ENCODE results near the gene ZSCAN18.

The ZSCAN18 gene

DNA sequence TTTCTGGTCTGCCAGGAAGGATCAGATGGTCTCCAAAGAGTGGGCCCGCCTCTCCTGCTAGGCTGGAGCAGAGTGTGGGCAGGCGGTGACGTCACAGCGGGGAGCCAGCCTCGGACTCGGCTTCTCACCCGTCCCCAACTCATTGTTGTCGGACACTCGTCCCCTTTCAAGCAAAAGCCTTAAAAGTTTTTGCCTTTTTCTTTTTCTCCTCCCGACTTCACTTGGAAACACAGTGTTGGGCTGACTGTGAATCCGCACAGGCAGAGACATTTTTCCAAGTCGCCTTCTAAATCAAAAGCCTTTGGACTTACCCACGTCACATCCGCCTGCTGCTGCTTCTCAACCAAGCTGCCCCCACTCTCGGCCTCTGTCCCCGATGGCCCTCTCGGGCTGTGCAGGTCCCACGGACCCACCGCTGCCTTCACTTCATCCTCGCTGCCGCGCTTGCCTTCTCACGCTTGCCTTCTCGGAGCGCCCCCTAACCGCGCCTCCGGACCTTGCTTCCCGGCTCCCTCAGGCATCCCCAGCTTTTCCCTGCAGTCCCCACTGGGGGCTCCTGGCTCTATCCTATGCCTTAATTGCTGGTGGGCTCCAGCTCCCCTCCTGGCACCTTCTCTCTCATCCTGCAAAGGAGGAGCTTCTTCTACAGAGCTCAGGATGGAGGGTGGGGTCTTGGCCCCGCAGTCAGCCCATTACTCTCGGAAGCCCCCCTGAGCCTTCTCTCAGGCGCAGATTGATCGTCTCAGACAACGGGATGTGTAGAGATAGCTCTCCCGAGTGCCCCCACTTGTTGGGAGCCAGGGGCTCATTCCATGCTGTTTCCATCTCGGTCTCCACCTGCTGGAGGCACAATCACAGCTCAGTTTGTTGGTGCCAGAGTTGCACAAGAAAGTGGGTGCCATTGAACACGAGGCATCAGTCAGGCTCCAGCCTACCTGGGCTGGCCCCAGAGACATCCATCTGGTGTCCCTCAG is 42.8 kb downstream of the ZSCAN18 start:
- TF ChIP-seq CTCF (IDR thresholded peaks at IDR 0.05; ENCODE audit: low read depth, low read length, missing control alignments): no peak
- DNase-seq (ENCODE audit: extremely low read depth, low read depth): no peak
- H3K4me3 ChIP-seq (replicated peaks; ENCODE audit: low read depth, low read length): no peak overlapping the region

GRCh38 chr19:58053480-58054156 is 44.4 kb downstream of the ZSCAN18 start:
- no peak for TF ChIP-seq CTCF (IDR thresholded peaks at IDR 0.05; ENCODE audit: low read depth, low read length, missing control alignments)
- no peak for DNase-seq (ENCODE audit: extremely low read depth, low read depth)
- no peak overlapping the region for H3K4me3 ChIP-seq (replicated peaks; ENCODE audit: low read depth, low read length)

DNA sequence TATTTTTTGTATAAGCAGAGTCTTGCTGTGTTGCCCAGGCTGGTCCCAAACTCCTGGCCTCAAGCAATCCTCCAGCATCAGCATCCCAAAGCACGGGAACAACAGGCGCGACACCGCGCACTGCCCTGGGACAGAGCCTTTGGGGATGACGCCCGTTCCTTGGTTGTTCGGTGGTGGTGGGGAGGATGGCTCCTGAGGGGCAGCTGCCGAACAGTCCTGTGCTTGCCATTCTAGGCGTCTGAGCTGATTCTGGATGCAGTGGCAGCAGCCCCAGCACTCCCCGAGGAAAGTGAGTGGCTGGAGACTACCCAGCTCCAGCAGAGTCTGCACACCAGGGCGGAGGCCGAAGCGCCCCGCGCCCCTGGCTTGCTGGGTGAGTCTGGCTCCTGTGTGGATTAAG is 45.8 kb downstream of the ZSCAN18 start:
- no peak overlapping the region for H3K4me3 ChIP-seq (replicated peaks; ENCODE audit: low read depth, low read length)
- no peak for DNase-seq (ENCODE audit: extremely low read depth, low read depth)
- TF ChIP-seq CTCF (IDR thresholded peaks at IDR 0.05; ENCODE audit: low read depth, low read length, missing control alignments): no peak

GRCh38 chr19:58047672-58048071 is 50.4 kb downstream of the ZSCAN18 start:
- H3K4me3 ChIP-seq (replicated peaks; ENCODE audit: low read depth, low read length): no peak overlapping the region
- TF ChIP-seq CTCF (IDR thresholded peaks at IDR 0.05; ENCODE audit: low read depth, low read length, missing control alignments): no peak
- no peak for DNase-seq (ENCODE audit: extremely low read depth, low read depth)

DNA sequence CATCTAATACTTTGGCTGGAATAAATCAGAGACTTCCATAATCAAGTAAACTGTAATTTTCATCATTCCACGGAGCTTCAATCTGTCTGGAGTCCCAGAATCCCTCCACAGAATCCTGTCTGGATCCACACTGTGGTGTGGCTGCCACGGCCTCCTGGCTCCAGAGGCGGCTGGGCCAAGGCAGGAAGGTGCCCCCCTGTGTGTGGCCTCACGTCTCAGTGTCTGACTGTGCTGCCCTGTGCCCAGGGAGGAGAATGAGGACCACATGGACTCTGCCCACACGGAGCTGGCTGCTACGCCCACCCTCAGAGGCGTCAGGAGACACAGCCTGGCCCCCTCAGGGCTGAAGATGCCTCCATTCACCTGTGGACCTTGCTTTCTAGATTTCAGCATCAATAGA is 51.2 kb downstream of the ZSCAN18 start:
- H3K4me3 ChIP-seq (replicated peaks; ENCODE audit: low read depth, low read length): no peak overlapping the region
- no peak for TF ChIP-seq CTCF (IDR thresholded peaks at IDR 0.05; ENCODE audit: low read depth, low read length, missing control alignments)
- DNase-seq (ENCODE audit: extremely low read depth, low read depth): no peak

DNA sequence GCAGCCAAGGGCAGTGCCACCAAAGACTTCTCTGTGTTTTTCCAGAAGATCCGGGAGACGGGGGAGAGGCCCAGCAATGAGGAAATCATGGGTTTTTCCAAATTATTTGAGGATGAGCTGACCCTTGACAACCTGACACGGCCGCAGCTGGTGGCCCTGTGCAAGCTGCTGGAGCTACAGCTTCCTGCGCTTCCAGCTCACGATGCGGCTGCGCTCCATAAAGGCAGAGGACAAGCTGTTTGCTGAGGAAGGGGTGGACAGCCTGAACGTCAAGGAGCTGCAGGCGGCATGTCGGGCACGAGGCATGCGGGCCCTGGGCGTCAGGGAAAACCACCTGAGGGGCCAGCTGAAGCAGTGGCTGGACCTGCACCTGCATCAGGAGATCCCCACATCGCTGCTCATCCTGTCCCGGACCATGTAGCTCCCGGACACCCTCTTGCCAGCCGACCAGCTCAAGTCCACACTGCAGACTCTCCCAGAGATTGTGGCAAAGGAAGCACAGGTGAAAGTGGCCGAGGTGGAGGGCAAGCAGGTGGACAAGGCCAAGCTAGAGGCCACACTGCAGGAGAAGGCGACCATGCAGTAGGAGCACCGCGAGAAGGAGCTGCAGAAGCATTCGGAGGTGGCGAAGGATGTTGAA is 52.5 kb downstream of the ZSCAN18 start:
- DNase-seq (ENCODE audit: extremely low read depth, low read depth): no peak
- no peak overlapping the region for H3K4me3 ChIP-seq (replicated peaks; ENCODE audit: low read depth, low read length)
- no peak for TF ChIP-seq CTCF (IDR thresholded peaks at IDR 0.05; ENCODE audit: low read depth, low read length, missing control alignments)
